ENCODE data around the gene NIFK.

Gene NIFK

DNA sequence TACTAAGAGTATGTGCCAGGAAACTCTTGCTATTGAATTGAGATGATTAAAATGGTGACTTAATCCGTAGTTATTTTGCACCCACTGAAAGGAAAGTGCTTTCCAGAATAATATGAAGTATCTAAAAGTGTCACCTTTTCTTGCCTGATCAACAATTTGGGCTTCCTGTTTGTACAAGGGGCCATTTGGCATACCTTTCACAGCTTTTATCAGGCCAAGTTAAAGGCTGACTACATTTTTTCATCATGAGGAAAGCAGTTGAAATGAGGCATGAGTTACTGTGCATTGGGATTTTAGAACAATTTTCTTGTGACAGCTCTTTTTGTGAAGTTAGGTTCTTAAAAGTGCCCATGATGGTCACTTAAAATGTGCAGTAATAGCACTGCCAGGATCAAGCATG, 29.9 kb upstream of the NIFK start:
- no peaks in the 10 kb centered on the region for H3K79me2 ChIP-seq (ENCODE audit: insufficient read depth, low read length)
- peaks cover 65% of the 10 kb centered on the region for H3K36me3 ChIP-seq (ENCODE audit: insufficient read depth, low read length)
- no peaks in the 10 kb centered on the region for H3K4me1 ChIP-seq (ENCODE audit: insufficient read depth, low read length)
- no peak overlapping the region for H2AFZ ChIP-seq (ENCODE audit: low read depth, low read length)
- no peak overlapping the region for H3K27ac ChIP-seq (ENCODE audit: low read length)
- no peak for DNase-seq
- no peak overlapping the region for H3K4me2 ChIP-seq (ENCODE audit: insufficient read depth, low read length)
- H3K27me3 ChIP-seq (ENCODE audit: insufficient read depth, low read length, poor library complexity), result no peaks in the 10 kb centered on the region
- TF ChIP-seq, protein P1, sequence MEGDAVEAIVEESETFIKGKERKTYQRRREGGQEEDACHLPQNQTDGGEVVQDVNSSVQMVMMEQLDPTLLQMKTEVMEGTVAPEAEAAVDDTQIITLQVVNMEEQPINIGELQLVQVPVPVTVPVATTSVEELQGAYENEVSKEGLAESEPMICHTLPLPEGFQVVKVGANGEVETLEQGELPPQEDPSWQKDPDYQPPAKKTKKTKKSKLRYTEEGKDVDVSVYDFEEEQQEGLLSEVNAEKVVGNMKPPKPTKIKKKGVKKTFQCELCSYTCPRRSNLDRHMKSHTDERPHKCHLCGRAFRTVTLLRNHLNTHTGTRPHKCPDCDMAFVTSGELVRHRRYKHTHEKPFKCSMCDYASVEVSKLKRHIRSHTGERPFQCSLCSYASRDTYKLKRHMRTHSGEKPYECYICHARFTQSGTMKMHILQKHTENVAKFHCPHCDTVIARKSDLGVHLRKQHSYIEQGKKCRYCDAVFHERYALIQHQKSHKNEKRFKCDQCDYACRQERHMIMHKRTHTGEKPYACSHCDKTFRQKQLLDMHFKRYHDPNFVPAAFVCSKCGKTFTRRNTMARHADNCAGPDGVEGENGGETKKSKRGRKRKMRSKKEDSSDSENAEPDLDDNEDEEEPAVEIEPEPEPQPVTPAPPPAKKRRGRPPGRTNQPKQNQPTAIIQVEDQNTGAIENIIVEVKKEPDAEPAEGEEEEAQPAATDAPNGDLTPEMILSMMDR (IDR thresholded peaks at IDR 0.05; ENCODE audit: borderline replicate concordance, extremely low read depth, low read length, poor library complexity, severe bottlenecking), result no peak
- no peak for TF ChIP-seq EZH2 (IDR thresholded peaks at IDR 0.05; ENCODE audit: borderline replicate concordance, low read depth, low read length, severe bottlenecking)
- H3K9ac ChIP-seq (ENCODE audit: low read depth, low read length), result no peak overlapping the region
- no peak overlapping the region for H3K4me3 ChIP-seq (ENCODE audit: low read depth in 1 of 2, low read length in 2 of 2)
- H4K20me1 ChIP-seq (ENCODE audit: insufficient read depth, low read length), result no peaks in the 10 kb centered on the region
- ATAC-seq (ENCODE audit: insufficient read depth, low read depth), result no peak
- no peaks in the 10 kb centered on the region for H3K9me3 ChIP-seq (ENCODE audit: insufficient read depth, low read length, severe bottlenecking)

GRCh38 chr2:121764681-121765228, 28.1 kb upstream of the NIFK start:
- no peak overlapping the region for H3K27ac ChIP-seq (ENCODE audit: low read length)
- peaks cover 9% of the 10 kb centered on the region for H3K79me2 ChIP-seq (ENCODE audit: insufficient read depth, low read length)
- H3K9ac ChIP-seq (ENCODE audit: low read depth, low read length), result no peak overlapping the region
- H2AFZ ChIP-seq (ENCODE audit: low read depth, low read length), result no peak overlapping the region
- H3K9me3 ChIP-seq (ENCODE audit: insufficient read depth, low read length, severe bottlenecking), result no peaks in the 10 kb centered on the region
- ATAC-seq (ENCODE audit: insufficient read depth, low read depth) (no peak), DNase-seq (no peak)
- no peak for TF ChIP-seq EZH2 (IDR thresholded peaks at IDR 0.05; ENCODE audit: borderline replicate concordance, low read depth, low read length, severe bottlenecking)
- TF ChIP-seq, protein P1 (IDR thresholded peaks at IDR 0.05; ENCODE audit: borderline replicate concordance, extremely low read depth, low read length, poor library complexity, severe bottlenecking), result no peak
- H3K36me3 ChIP-seq (ENCODE audit: insufficient read depth, low read length), result peaks cover 81% of the 10 kb centered on the region
- H3K4me2 ChIP-seq (ENCODE audit: insufficient read depth, low read length), result no peak overlapping the region
- no peak overlapping the region for H3K4me3 ChIP-seq (ENCODE audit: low read depth in 1 of 2, low read length in 2 of 2)
- H4K20me1 ChIP-seq (ENCODE audit: insufficient read depth, low read length), result no peaks in the 10 kb centered on the region
- H3K4me1 ChIP-seq (ENCODE audit: insufficient read depth, low read length), result no peaks in the 10 kb centered on the region
- no peaks in the 10 kb centered on the region for H3K27me3 ChIP-seq (ENCODE audit: insufficient read depth, low read length, poor library complexity)

DNA sequence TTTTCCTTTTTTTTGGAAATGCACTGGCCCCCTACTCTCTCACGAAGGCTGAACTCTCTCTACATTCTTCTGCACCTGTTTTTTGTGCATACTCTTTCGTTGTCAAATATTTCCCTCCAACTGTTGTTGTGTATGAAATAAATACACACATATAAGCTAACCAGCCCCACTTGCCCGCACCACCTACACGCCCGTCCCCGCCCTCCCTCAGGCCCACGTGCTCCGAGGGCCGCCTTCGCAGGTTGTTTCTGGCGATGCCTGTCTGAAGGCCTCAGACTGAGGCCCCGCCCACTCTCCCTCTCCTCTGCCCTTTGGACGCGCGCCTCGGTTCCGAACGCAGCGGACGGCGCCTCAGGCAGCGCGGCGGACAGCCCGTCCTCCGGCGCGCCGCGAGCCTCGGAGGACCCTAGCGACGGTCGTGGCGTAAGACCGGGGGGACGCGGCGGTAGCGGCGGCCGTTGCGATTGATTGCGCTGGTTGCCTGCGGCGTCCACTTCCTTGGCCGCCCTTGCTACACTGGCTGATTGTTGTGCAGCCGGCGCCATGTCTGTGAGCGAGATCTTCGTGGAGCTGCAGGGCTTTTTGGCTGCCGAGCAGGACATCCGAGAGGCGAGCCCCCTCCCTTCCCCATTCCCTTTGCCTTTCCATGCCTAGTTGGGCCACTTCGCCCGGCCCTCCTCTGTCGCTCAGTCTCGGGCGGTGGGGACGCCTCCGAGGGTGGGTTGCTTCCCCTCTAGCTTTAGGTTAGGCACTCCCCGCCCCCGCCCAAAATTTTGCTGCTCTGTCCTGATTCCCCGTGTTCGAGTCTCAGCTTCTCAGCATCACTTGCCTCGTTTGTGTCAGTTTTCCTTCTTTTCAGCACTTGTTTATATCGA, 18.8 kb upstream of the NIFK start, which contains the start of gene TSN:
Gene TSN, plus strand, starts transcription at position 415 of the 875 bp plus-strand sequence. Its CDS starts 129 bp downstream, at position 544.
- DNase-seq (peak; percentile 98), ATAC-seq (ENCODE audit: insufficient read depth, low read depth) (peak; percentile 99)
- Histone ChIP-seq H3K9me3 (ENCODE audit: insufficient read depth, low read length, severe bottlenecking) (no peaks in the 10 kb centered on the region), H3K79me2 (ENCODE audit: insufficient read depth, low read length) (peaks cover 57% of the 10 kb centered on the region), H4K20me1 (ENCODE audit: insufficient read depth, low read length) (no peaks in the 10 kb centered on the region), H3K27me3 (ENCODE audit: insufficient read depth, low read length, poor library complexity) (no peaks in the 10 kb centered on the region), H3K4me3 (ENCODE audit: low read depth in 1 of 2, low read length in 2 of 2) (peak within 1 kb of the TSS; percentile 63 to 79; a peak in 3 of 4 replicates), H3K4me2 (ENCODE audit: insufficient read depth, low read length) (peak within 1 kb of the TSS; percentile 87), H2AFZ (ENCODE audit: low read depth, low read length) (peak within 1 kb of the TSS; percentile 86), H3K27ac (ENCODE audit: low read length) (peak within 1 kb of the TSS; percentile 79), H3K9ac (ENCODE audit: low read depth, low read length) (peak within 1 kb of the TSS; percentile 64), H3K36me3 (ENCODE audit: insufficient read depth, low read length) (peaks cover 27% of the 10 kb centered on the region), H3K4me1 (ENCODE audit: insufficient read depth, low read length) (peaks cover 34% of the 10 kb centered on the region)
- TF ChIP-seq, protein P1 (IDR thresholded peaks at IDR 0.05; ENCODE audit: borderline replicate concordance, extremely low read depth, low read length, poor library complexity, severe bottlenecking), result no peak
- TF ChIP-seq EZH2 (IDR thresholded peaks at IDR 0.05; ENCODE audit: borderline replicate concordance, low read depth, low read length, severe bottlenecking), result no peak
